HS-5 (cell line): ENCODE measurements around the gene NUAK1.

Experiments
- DNase-seq: peaks from one replicate; pipeline ENCODE4 v3.0.0-alpha.2; 2012; ENCODE audit warnings: low read depth

Gene NUAK1

GRCh38 chr12:106062693-106063092, 76.1 kb downstream of the NUAK1 start:
- DNase-seq: no peak

- DNase-seq: no peak
Observed at GRCh38 chr12:106058256-106059182, 80.2 kb downstream of the NUAK1 start.

GRCh38 chr12:106054049-106054448, 84.7 kb downstream of the NUAK1 start:
- no peak for DNase-seq

- DNase-seq: no peak
Observed at GRCh38 chr12:106051853-106052531, 86.8 kb downstream of the NUAK1 start.

GRCh38 chr12:106049546-106049945, 89.2 kb downstream of the NUAK1 start:
- no peak for DNase-seq

- DNase-seq: no peak
Observed at GRCh38 chr12:106049105-106049504, 89.6 kb downstream of the NUAK1 start.

- DNase-seq: no peak
Observed at GRCh38 chr12:106048676-106049075, 90.1 kb downstream of the NUAK1 start.

- DNase-seq: no peak
Observed at GRCh38 chr12:106048016-106048415, 90.7 kb downstream of the NUAK1 start.

- DNase-seq: no peak
Observed at GRCh38 chr12:106046947-106047346, 91.8 kb downstream of the NUAK1 start.

- DNase-seq: no peak
Observed at GRCh38 chr12:106046301-106046846, 92.4 kb downstream of the NUAK1 start.

GRCh38 chr12:106045251-106045674, 93.5 kb downstream of the NUAK1 start:
- DNase-seq: peak; percentile 8

GRCh38 chr12:106044773-106045172, 94.0 kb downstream of the NUAK1 start:
- DNase-seq: peak; percentile 28

GRCh38 chr12:106042037-106042436, 96.7 kb downstream of the NUAK1 start:
- no peak for DNase-seq

- DNase-seq: no peak
Observed at GRCh38 chr12:106040521-106040920, 98.2 kb downstream of the NUAK1 start.

GRCh38 chr12:106039646-106040404, 98.9 kb downstream of the NUAK1 start:
- DNase-seq: no peak

GRCh38 chr12:106039242-106039641, 99.5 kb downstream of the NUAK1 start:
- no peak for DNase-seq

- no peak for DNase-seq
Observed at GRCh38 chr12:106037524-106038298, 101.0 kb downstream of the NUAK1 start.

- no peak for DNase-seq
Observed at GRCh38 chr12:106035421-106035820, 103.3 kb downstream of the NUAK1 start.

- DNase-seq: no peak
Observed at GRCh38 chr12:106034316-106034715, 104.4 kb downstream of the NUAK1 start.

- DNase-seq: no peak
Observed at GRCh38 chr12:106033161-106033675, 105.5 kb downstream of the NUAK1 start.

GRCh38 chr12:106032623-106032925, 106.2 kb downstream of the NUAK1 start:
- DNase-seq: no peak
